Lower leg skin (tissue), 3 donors: ENCODE data around the gene BUD23.

Experiments used
- CTCF ChIP-seq, 3 donors: fragments of 450-650 bp; IDR thresholded peaks; one replicate each; pipeline ENCODE4 v1.5.1; 2016; ENCODE audit warnings: antibody characterized with exemption in 3 of 3, mild to moderate bottlenecking in 3 of 3, moderate library complexity in 2 of 3
- POLR2A ChIP-seq, 2 donors: fragments of 450-650 bp; IDR thresholded peaks; one replicate each; pipeline ENCODE4 v1.6.1; 2016 to 2017; ENCODE audit warnings: antibody characterized with exemption in 2 of 2, mild to moderate bottlenecking in 1 of 2, moderate library complexity in 1 of 2

GRCh38 chr7:73674468-73675124 lies 8.8 kb upstream of the BUD23 start:
- TF ChIP-seq CTCF (IDR thresholded peaks at IDR 0.05) = no peak
- TF ChIP-seq POLR2A (IDR thresholded peaks at IDR 0.05) = no peak
